Measurements from ENCODE around the gene CFAP90. TPM values are rescaled to one million over a fixed set of nuclear protein-coding genes. Genes with fewer than 3 reads are reported as not detected.

The CFAP90 gene
- total and polyA plus RNA-seq, 2 of the 8 experiments (the other 6 are each of a cell fraction or from before 2014, with no cell fraction given) = 0.39 to 0.92 TPM

DNA sequence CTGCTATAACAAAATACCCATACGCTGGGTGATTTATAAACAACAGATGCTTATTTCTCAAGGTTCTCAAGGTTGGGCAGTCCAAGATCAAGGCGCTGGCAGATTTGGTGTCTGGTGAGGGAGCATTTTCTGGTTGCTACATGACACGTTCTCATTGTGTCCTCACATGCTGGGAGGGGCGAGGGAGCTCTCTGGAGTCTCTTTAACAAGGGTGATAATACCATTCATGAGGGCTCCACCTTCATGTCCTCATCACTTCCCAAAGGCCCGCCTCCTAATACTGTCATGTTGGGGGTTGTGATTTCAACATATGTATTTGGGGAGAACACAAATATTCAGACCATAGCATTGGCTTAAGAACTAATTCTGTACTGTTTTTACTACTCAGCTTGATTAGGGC lies 4.6 kb downstream of the CFAP90 start:
- 87% methylated on average over 5 of the region's 5 CpGs; no CpG with 5 or more reads in 1 of the 2 experiments for WGBS, 2 experiments (ENCODE audit: extremely low coverage in 1 of 2, insufficient coverage in 1 of 2, insufficient read length in 1 of 2, insufficient replicate concordance in 2 of 2, low coverage in 1 of 2, low lambda C conversion rate in 2 of 2, missing lambda C conversion rate in 1 of 2)
- Histone ChIP-seq H4K5ac (ENCODE audit: insufficient read length, low read depth, low read length) (no peak overlapping the region), H2AK5ac (ENCODE audit: low read depth, low read length) (no peak overlapping the region), H3K79me1 (ENCODE audit: low read depth, low read length) (no peaks in the 10 kb centered on the region), H4K91ac (replicated peaks; ENCODE audit: insufficient read length, low read length) (no peak overlapping the region), H3K18ac (ENCODE audit: extremely low read depth, low read length) (no peak overlapping the region), H3K79me2 (ENCODE audit: control insufficient read depth in 1 of 2, insufficient read depth in 2 of 2, low read length in 2 of 2) (no peaks in the 10 kb centered on the region), H2BK15ac (ENCODE audit: low read length) (no peak overlapping the region), H3K4me1 (replicated peaks in 1 of 4; ENCODE audit: control insufficient read depth in 3 of 4, insufficient read depth in 4 of 4, low read length in 3 of 4) (peaks cover 0 to 7% (median 3%) of the 10 kb centered on the region in 4 experiments; a peak in 4 of 7 replicates), H3K56ac (replicated peaks; ENCODE audit: insufficient read length, low read depth, low read length) (no peak overlapping the region), H3K9me3 (ENCODE audit: insufficient read depth in 2 of 2, low read depth in 1 of 2, low read length in 1 of 2) (no peaks in the 10 kb centered on the region), H2BK5ac (ENCODE audit: low read depth, low read length) (no peak overlapping the region), H2BK12ac (ENCODE audit: low read depth, low read length) (no peak overlapping the region), H4K20me1 (replicated peaks in 1 of 2; ENCODE audit: control insufficient read depth in 1 of 2, insufficient read depth in 2 of 2, low read length in 2 of 2) (no peaks in the 10 kb centered on the region), H3K27me3 (replicated peaks in 1 of 4; ENCODE audit: control insufficient read depth in 3 of 4, extremely low read depth in 1 of 4, insufficient read depth in 3 of 4, low read length in 3 of 4) (peaks cover 0 to 14% (median 8%) of the 10 kb centered on the region in 4 experiments; a peak in 4 of 7 replicates), H3K36me3 (ENCODE audit: control insufficient read depth in 2 of 4, insufficient read depth in 4 of 4, low read length in 3 of 4) (no peaks in the 10 kb centered on the region), H3K4me2 (ENCODE audit: insufficient read depth in 1 of 2, low read depth in 2 of 2, low read length in 2 of 2) (no peak overlapping the region), H3K23me2 (ENCODE audit: low read depth, low read length) (peaks cover 9% of the 10 kb centered on the region), H2BK120ac (replicated peaks; ENCODE audit: low read depth, low read length) (no peak overlapping the region), H2BK20ac (ENCODE audit: low read length) (no peak overlapping the region), H3K23ac (ENCODE audit: insufficient read length) (no peak overlapping the region), H2AFZ (ENCODE audit: low read length) (no peak overlapping the region), H3K14ac (ENCODE audit: insufficient read length) (no peak overlapping the region), H3K4me3 (ENCODE audit: extremely low read depth in 1 of 4, insufficient read depth in 2 of 4, low read depth in 3 of 4, low read length in 4 of 4) (no peak overlapping the region), H4K8ac (ENCODE audit: extremely low read depth, insufficient read depth, low read length) (no peak overlapping the region), H3K9ac (replicated peaks in 1 of 4; ENCODE audit: extremely low read depth in 1 of 4, low read depth in 3 of 4, low read length in 3 of 4) (no peak overlapping the region), H3K4ac (replicated peaks; ENCODE audit: insufficient read length, low read depth, low read length) (no peak overlapping the region), H3K27ac (ENCODE audit: low read depth, low read length) (no peak overlapping the region)
- ChIA-PET CTCF (ENCODE audit: partially characterized antibody) (interaction anchor here (0.9 to 5.7 kb wide), 6 partner anchors 11 to 1026 kb away, joined by 3 to 31 read pairs (median 6); no protein-coding TSS in a partner anchor), POLR2A (ENCODE audit: partially characterized antibody) (interaction anchor here (1.3 to 1.5 kb wide), 2 partner anchors 8 to 9 kb away, joined by 3 read pairs; no protein-coding TSS in a partner anchor)
- no peak for TF ChIP-seq SP4 (IDR thresholded peaks at IDR 0.05; ENCODE audit: low read length)
- no peak for TF ChIP-seq ZNF274 (IDR thresholded peaks at IDR 0.05; ENCODE audit: borderline replicate concordance, extremely low read depth, low read length)
- TF ChIP-seq JUND (IDR thresholded peaks at IDR 0.05; ENCODE audit: low read length) = no peak
- no peak for DNase-seq (ENCODE audit: low read depth in 1 of 2, low spot score in 2 of 2)
- no peak for FAIRE-seq
